Breast epithelium (tissue), 4 donors: ENCODE measurements around the gene PYURF. TPM values are rescaled to one million over a fixed set of nuclear protein-coding genes. Genes with fewer than 3 reads are reported as not detected.

ENCODE experiments used
- DNase-seq, 2 donors: peaks; one replicate each; pipeline ENCODE4 v3.0.0-alpha.2; 2019; ENCODE audit warnings: low spot score in 2 of 2
- H3K27ac ChIP-seq, 2 donors: fragments of 200-600 bp; sonication (generic) in 1 of 2; one replicate each; pipeline ENCODE4 v1.5.1; 2016 to 2019; ENCODE audit warnings: mild to moderate bottlenecking in 1 of 2
- H3K27me3 ChIP-seq, 2 donors: fragments of 200-600 bp; sonication (generic) in 1 of 2; one replicate each; pipeline versions ENCODE4 v1.5.1 to v1.6.0; 2017 to 2019; ENCODE audit warnings: control low read depth in 1 of 2, mild to moderate bottlenecking in 1 of 2
- H3K36me3 ChIP-seq: fragments of 200-600 bp; one replicate; pipeline ENCODE4 v1.5.1; 2019
- H3K4me1 ChIP-seq, 2 donors: fragments of 200-600 bp; sonication (generic); one replicate each; pipeline ENCODE4 v1.5.1; 2016 to 2019; ENCODE audit warnings: control low read depth in 1 of 2
- H3K4me3 ChIP-seq, 3 donors: fragments of 200-600 bp; sonication (generic); 1 replicate in 2 of 3; 2 replicates in 1 of 3; pipeline ENCODE4 v1.5.1; 2016 to 2019; ENCODE audit warnings: mild to moderate bottlenecking in 3 of 3, moderate library complexity in 2 of 3
- H3K9me3 ChIP-seq, 2 donors: fragments of 200-600 bp; sonication (generic) in 1 of 2; one replicate each; pipeline ENCODE4 v1.5.1; 2016 to 2019; ENCODE audit warnings: control low read depth in 1 of 2
- POLR2A ChIP-seq: fragments of 450-650 bp; IDR thresholded peaks from one replicate; pipeline ENCODE4 v1.6.1; 2016; ENCODE audit warnings: antibody characterized with exemption, mild to moderate bottlenecking, moderate library complexity
- POLR2AphosphoS5 ChIP-seq, 3 donors: sonication (generic); formaldehyde crosslinking; IDR thresholded peaks; one replicate each; pipeline ENCODE4 v1.6.1; 2017; ENCODE audit warnings: antibody characterized with exemption in 3 of 3
- intact Hi-C: fragments of 100-400 bp; cut with DNase I; formaldehyde crosslinking; loops from one replicate; pipeline ENCODE4 v1.15.1; 2023; ENCODE audit warnings: low total_unique reads
- total RNA-seq, 3 donors: library from RNA; depleted of rRNA; stranded (reverse); fragments of >200 nt; gene quantifications; one replicate each; pipeline ENCODE4 v1.1.0, GENCODE V29; 2016
- TF ChIP-seq, protein P1 (sequence below), 3 donors: fragments of 450-650 bp; IDR thresholded peaks; one replicate each; pipeline ENCODE4 v1.5.1; 2016 to 2017; ENCODE audit warnings: antibody characterized with exemption in 3 of 3, mild to moderate bottlenecking in 3 of 3, moderate library complexity in 3 of 3

The PYURF gene
- total RNA-seq, 3 donors from 2014 or later = 93.7 to 116 (median 110) TPM

DNA sequence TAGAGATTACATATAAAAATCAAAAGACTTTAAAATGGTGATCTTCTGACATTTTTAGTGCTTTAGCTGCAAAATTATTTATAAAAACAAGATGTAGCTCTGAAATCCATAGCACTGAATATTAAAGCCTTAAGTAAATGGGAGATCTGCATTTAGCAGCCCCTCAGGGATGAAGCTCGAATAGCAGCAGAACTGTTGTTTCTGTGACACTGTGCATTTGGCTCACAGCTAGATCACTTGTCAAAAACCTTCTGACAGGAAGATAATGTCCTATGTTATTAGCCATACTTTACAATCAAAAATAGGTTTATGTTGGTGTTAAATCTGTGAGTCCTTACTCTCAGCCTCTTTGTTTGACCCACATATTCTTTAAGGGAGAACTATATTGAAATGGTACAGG is 14.1 kb upstream of the PYURF start:
- Histone ChIP-seq H3K27me3 (no peaks in the 10 kb centered on the region), H3K4me1 (no peaks in the 10 kb centered on the region), H3K4me3 (no peak overlapping the region), H3K9me3 (no peaks in the 10 kb centered on the region), H3K36me3 (no peaks in the 10 kb centered on the region), H3K27ac (no peak overlapping the region)
- intact Hi-C loops = no loop called here
- TF ChIP-seq POLR2AphosphoS5 (IDR thresholded peaks at IDR 0.05) (no peak), POLR2A (no peak)
- TF ChIP-seq, protein P1, sequence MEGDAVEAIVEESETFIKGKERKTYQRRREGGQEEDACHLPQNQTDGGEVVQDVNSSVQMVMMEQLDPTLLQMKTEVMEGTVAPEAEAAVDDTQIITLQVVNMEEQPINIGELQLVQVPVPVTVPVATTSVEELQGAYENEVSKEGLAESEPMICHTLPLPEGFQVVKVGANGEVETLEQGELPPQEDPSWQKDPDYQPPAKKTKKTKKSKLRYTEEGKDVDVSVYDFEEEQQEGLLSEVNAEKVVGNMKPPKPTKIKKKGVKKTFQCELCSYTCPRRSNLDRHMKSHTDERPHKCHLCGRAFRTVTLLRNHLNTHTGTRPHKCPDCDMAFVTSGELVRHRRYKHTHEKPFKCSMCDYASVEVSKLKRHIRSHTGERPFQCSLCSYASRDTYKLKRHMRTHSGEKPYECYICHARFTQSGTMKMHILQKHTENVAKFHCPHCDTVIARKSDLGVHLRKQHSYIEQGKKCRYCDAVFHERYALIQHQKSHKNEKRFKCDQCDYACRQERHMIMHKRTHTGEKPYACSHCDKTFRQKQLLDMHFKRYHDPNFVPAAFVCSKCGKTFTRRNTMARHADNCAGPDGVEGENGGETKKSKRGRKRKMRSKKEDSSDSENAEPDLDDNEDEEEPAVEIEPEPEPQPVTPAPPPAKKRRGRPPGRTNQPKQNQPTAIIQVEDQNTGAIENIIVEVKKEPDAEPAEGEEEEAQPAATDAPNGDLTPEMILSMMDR (IDR thresholded peaks at IDR 0.05) = no peak
- DNase-seq = no peak

DNA sequence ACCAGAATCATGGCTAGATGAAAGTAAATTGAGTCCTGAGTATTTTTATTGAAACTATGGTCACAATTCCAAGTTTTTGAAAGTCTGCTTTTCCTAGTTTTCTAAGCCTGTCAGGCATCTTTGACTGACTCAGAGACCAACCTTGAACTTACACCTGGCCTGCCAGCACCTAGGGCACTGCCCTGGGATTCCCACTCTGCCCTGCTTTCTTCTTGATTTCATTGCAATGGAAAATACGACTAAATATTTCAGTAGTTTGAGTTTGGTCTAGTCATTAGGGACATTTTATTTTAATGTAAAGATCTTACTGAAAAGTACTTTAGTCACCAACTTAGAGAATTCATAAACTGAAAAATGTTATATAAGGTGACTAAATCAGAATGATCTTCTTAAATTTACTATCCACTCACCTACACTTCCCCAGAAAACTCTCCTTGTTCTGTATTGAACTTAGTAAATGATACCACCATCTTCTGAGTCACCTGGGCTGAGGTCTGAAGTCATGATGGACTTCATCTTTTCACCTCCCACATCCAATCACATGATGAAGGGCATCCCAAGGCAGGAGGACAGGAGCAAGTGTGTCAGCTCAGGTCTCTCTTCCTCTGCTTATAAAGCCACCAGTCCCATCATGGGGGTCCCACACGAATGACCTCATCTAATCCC is 11.6 kb upstream of the PYURF start:
- intact Hi-C loops = no loop called here
- Histone ChIP-seq H3K4me1 (no peaks in the 10 kb centered on the region), H3K27me3 (no peaks in the 10 kb centered on the region), H3K27ac (no peak overlapping the region), H3K36me3 (no peaks in the 10 kb centered on the region), H3K4me3 (no peak overlapping the region), H3K9me3 (no peaks in the 10 kb centered on the region)
- TF ChIP-seq POLR2A = no peak
- TF ChIP-seq, protein P1 (IDR thresholded peaks at IDR 0.05) = no peak
- no peak for TF ChIP-seq POLR2AphosphoS5 (IDR thresholded peaks at IDR 0.05)
- DNase-seq = no peak

DNA sequence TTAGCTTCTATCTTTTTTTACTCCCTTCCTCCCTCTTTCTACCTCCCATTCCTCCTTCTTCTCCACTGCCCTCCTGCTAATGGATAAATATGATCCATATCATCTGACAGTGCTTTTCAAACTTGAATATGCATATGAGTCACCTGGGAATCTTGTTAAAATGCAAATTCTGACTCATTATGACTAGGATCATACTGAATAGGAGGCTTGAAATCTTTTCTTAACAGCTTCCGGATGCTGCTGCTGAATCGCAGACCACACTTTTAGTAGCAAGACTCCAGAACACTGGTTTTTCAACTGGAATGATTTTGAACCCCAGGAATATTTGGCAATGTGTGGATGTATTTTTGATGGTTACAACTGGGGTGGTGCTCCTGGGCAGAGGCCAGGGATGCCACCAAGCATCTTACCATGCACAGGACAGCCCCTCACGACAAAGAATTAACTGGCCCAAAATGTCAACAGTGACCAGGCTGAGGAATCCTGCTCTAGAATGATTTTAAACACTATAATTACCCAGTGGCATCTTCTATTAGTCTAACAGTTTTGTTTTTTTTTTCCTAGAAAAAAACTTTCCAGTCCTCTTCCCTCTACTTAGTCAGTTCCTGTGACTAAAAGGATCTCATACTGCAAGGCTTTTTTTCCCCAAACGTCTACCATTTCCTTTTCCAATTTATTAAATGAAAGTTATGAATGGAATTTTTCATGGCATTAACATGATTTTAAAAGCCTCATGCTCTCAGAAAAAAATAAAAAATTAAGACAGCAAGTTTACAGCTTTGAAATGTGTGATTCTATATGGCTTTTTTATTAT is 10.6 kb upstream of the PYURF start:
- no peaks in the 10 kb centered on the region for H3K36me3 ChIP-seq
- no peaks in the 10 kb centered on the region for H3K9me3 ChIP-seq
- no peaks in the 10 kb centered on the region for H3K27me3 ChIP-seq
- H3K27ac ChIP-seq = no peak overlapping the region
- intact Hi-C loops = no loop called here
- H3K4me3 ChIP-seq = no peak overlapping the region
- no peak for DNase-seq
- TF ChIP-seq POLR2A (no peak), POLR2AphosphoS5 (IDR thresholded peaks at IDR 0.05) (no peak)
- TF ChIP-seq, protein P1 (IDR thresholded peaks at IDR 0.05) = no peak
- H3K4me1 ChIP-seq = no peaks in the 10 kb centered on the region

DNA sequence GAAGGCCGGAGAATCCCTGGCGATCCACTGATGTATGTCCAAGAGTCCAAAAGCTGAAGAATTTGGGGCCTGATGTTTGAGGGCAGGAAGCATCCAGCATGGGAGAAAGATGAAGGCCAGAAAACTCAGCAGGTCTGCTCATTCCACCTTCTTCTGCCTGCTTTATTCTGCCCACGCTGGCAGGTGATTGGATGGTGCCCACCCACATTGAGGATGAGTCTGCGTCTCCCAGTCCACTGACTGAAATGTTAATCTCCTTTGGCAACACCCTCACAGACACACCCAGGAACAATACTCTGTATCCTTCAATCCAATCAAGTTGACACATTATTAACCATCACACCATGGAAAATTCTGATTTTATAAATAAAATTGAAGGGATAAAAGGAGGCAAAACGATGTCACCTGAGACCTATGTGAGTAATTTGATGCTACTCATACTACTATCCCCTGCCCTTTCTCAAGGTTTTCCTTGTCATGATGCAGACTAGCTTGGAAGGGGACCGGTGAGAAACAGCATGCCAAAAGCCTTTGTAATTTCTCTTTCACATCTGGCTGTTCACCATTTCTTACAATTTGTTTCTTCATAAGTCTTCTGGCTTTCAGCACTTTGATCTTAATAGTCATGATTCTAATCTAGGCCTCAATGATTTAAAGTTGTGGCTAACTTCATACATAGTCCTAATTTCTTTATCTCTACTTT is 9.7 kb upstream of the PYURF start:
- Histone ChIP-seq H3K27ac (no peak overlapping the region), H3K9me3 (no peaks in the 10 kb centered on the region), H3K4me1 (no peaks in the 10 kb centered on the region), H3K4me3 (no peak overlapping the region), H3K27me3 (no peaks in the 10 kb centered on the region), H3K36me3 (no peaks in the 10 kb centered on the region)
- DNase-seq = no peak
- intact Hi-C loops = no loop called here
- TF ChIP-seq, protein P1 (IDR thresholded peaks at IDR 0.05) = no peak
- TF ChIP-seq POLR2AphosphoS5 (IDR thresholded peaks at IDR 0.05) = no peak
- no peak for TF ChIP-seq POLR2A

DNA sequence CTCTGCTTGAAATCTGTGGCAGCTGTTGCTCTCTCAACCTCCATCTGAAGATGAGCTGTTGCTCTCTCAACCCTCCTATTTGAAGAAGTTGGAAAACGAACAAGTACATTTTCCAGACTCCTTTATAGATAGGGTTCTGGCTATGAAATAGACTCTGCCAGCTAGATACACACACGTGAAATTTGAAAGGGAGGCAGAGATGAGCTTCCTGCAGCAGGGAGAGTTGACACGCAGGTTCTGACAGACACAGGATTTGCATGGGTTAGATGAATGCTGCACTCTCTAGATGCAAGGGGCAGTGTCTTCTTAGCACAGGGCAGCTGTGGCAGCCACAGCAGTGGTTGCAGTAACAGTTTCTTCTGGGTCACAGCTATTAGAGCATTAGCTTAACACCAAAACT is 8.0 kb upstream of the PYURF start:
- no peak for DNase-seq
- H3K9me3 ChIP-seq = no peaks in the 10 kb centered on the region
- H3K27ac ChIP-seq = no peak overlapping the region
- H3K4me3 ChIP-seq = no peak overlapping the region
- H3K36me3 ChIP-seq = no peaks in the 10 kb centered on the region
- no peaks in the 10 kb centered on the region for H3K4me1 ChIP-seq
- intact Hi-C loops = no loop called here
- TF ChIP-seq POLR2AphosphoS5 (IDR thresholded peaks at IDR 0.05) (no peak), POLR2A (no peak)
- TF ChIP-seq, protein P1 (IDR thresholded peaks at IDR 0.05) = no peak
- no peaks in the 10 kb centered on the region for H3K27me3 ChIP-seq
